Measurements from ENCODE around the gene CEACAM21.

The CEACAM21 gene

GRCh38 chr19:41575998-41576397, at the start of gene CEACAM21:
Gene CEACAM21 (plus strand): TSS chr19:41576166. CDS start chr19:41576275, 109 bp downstream.
- no peak for DNase-seq

DNA sequence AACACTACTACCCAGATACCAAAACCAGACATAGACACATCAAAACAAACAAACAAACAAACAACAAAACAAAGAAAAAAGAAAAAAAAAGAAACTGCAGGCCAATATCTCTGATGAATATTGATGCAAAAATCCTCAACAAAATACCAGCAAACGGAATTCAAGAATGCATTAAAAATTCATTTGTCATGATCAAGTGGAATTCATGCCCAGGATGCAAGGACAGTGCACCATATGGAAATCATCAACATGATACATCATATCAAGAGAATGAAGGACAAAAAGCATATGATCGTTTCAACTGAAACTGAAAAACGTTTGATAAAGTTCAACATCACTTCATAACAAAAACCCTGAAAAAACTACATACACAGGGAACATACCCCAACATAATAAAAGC, 48.9 kb upstream of the CEACAM21 start:
- DNase-seq: no peak

- DNase-seq: no peak
These were observed 47.9 kb upstream of the CEACAM21 start for GRCh38 chr19:41528106-41528505.

DNA sequence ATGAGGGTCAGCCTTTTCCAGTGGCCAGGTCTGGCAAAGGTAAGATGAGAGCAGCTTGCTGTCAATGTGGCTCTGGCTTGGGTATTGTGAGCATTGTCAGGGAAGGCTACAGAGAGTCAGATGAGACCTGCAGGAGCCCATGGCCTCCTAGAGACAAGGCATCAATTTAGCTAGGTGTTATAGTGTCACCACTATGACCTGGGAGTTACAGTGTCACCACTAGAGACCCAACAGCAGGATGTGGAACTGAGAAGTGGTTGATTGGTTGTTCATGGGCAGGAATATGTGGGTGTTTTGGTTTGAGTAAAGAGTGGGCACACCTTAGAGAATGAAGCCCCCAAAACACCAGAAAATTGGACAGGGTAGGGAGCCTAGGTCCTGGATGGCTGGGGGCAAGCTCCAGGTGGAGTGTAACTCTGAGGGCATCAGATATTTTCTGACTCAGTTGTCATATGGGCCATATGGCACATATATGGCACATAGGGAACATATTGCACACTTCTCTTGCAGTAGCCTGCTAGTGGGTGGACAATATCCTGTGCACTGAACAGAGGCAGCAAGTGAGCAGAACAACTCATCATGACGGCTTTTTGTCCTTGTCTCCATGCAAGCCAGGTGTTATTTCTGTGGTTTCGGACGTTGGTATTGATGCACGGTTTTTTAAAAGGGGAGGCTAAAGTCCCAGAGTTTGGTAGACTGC, 46.3 kb upstream of the CEACAM21 start:
- DNase-seq: no peak

GRCh38 chr19:41530184-41530534, 45.8 kb upstream of the CEACAM21 start:
- DNase-seq: no peak

DNA sequence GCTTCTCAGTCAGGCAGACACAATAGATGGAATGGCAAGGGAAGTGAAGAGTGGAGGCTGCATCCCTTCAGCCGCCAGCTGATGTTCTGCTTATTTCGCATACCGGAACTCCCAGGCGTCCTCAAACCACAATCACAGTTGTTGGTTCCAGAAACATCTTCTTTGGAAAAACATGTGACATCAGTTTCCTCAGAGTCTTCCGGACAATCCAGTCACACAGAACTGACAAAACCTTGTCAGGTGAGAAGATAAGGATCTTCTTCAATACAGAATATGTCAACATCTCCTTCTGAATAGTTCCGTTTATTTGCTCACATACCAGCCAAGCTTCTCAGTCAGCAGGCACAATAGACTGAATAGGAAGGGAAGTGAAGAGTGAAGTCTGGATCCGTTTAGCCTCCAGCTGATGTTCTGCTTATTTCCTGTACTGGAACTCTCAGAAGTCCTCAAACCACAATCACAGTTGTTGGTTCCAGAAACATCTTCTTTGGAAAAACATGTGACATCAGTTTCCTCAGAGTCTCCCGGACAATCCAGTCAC, 45.1 kb upstream of the CEACAM21 start:
- DNase-seq: no peak

DNA sequence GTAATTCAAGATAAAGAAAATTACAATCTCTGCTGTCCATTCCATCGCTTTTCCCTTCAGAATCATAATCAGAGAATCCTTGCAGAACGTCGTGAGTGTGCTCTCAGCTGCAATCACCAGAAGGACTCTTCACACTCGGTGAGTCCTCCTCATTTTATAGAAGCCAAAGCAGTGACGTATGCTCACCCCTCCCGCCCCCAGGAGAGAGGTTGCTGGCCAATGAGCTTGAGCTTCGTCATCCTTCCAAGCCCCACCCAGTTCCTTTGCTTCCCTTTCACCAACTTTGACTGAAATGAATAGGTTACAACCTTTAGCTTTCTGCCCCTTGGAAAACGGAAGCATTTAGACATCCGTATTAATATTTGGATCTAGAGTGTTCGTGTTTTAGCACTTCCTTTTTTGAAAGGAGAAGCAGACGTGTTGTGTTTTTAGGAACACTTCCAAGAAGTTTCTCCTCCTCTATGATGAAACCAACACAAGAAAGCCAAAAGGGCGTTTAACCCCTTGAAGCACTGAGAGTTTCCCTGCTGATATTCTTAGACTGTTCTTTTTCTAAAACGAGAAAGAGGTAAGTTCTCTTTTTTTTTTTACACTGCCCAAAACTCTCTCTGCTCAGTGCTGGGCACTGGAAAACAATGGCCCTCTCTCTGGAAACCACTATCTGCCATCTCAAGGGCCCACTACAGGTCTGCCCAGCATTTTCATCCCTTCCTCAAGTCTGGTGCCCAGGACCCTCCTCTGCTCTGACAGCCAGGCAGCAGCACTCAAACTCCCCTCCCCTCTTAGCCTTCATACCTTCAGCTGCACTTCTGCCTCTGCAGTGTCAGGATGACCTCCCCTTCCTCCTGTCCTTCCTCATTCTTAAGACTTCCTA, 44.3 kb upstream of the CEACAM21 start:
- DNase-seq: no peak

GRCh38 chr19:41532526-41532925, 43.4 kb upstream of the CEACAM21 start:
- no peak for DNase-seq

DNA sequence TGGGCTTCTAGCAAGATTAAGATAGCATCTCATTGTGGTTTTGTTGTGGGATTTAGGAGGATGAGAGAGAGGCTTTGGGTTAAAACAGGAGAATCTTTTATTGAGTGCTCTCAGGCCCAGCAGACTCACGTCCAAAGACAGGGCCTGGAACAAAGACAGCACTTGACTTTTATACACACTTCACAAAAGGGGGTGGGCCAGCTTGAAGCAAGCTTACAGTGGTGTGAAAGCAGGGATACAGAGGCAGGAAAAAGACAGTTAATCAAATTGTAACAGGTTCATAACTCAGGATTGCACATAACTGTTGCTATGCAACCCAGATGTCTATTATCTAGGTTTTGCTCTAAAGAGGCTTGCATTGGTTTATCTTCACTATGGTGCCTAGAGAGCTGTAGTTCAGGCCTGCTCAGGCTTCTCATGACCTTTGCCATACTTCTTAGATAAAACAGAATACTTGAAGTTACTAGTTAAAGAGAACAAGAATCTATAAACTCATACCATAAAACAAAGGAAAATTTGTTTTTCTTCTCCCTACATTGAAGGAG, 42.2 kb upstream of the CEACAM21 start:
- DNase-seq: no peak

- DNase-seq: no peak
These were observed 40.8 kb upstream of the CEACAM21 start for GRCh38 chr19:41535029-41535622.

DNA sequence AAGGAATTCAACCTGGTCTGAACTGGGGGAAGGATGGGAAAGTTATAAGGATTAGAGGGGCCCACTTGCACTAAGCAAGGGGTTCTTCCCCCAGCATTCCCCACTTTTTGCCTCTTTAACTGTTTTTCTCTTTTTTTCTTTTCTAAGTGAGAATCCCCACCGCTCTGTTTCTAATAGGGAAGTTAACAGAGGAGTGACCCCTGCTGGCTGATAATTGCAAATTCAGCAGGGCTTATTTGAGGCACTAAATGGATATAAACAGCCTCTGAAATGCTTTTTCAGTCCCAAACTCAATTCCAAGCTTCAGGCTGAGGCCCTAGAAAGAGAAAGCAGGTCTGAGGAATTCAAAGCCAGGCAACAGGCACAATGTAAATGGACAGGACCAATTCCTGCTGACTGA, 38.2 kb upstream of the CEACAM21 start:
- DNase-seq: no peak

- DNase-seq: no peak
These were observed 35.8 kb upstream of the CEACAM21 start for GRCh38 chr19:41540041-41540695.

DNA sequence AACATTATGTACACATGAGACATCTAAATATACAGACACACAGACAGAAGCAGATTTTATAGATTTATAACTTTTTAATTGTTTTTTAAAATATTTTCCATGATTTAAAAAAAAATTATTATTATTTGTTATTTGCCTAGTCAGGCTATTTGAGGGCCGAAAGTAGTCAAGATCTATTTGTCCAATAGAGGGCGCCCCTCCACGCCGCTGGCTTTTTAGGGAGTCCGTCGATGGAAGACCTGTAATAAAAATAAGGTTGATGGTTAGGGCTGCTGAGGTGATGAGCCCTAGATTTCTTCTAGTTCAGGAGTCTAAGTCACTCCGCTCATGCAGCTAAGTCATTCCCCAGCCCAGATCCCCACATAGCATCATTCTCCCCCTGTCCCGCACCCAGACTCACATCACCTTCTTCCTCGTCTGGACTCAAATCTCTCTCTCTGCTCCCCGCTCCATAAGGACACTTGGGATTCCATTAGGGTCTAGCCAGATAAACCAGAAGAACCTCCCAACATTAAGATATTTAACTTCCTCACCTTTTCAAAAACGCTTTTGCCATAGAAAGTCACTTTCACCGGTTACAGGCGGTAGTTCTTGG, 33.9 kb upstream of the CEACAM21 start:
- DNase-seq: no peak

- no peak for DNase-seq
These were observed 33.3 kb upstream of the CEACAM21 start for GRCh38 chr19:41542622-41543021.

DNA sequence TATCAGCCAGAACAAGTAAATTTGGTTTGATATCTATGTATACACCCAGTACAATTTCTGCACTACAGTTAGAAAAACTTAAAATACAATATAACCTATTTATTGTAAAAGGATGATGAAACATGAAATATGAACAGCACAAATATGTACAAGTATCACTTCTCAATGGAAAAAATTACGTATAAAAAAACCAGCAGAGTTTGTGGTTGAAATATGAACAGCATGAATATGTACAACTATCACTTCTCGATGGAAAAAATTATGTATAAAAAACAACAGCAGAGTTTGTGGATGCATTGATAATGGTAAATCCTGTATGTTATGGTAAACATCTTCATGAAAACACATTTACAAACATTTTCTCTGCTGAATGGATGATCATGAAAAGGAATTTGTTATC, 32.4 kb upstream of the CEACAM21 start:
- DNase-seq: no peak

DNA sequence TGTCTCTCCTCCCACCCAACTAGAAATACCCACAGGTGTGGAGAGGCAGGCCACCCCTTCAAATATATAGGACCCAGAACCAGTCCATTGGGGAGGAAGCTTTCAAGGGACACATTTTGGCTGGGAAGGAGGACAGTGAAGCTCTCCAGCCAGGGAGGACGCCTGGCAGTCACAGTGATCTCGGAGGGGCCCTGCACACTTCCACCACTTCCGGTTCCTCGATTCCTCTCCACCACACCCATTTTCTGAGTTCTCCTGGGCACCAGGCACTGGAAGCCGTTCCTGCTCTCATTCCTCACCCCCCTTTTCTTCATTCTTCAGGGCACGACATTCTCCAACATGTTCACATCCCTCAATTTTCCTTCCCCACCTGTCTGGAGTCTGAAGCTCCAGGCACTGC, 30.4 kb upstream of the CEACAM21 start:
- DNase-seq: no peak

GRCh38 chr19:41546386-41546789, 29.6 kb upstream of the CEACAM21 start:
- no peak for DNase-seq

- no peak for DNase-seq
These were observed 29.0 kb upstream of the CEACAM21 start for GRCh38 chr19:41546961-41547360.

DNA sequence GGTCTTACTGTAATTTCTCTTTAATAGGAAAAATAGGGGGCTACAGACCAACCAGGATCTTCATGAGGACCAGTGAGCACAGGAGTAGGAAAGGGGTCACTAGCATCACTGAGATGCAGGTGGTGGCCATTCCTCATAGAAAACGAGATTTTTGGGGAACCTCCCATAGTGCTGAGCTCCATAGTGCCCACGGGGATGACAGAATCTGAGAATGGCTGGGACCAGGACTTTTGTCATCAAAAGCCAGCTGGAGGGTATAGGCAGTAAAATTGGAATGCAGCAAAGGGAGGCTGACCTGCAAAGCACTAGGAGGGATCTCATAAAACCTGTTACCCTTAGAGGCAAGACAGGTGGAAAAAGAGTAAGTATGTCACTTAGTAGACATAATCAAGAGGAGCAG, 28.4 kb upstream of the CEACAM21 start:
- no peak for DNase-seq

GRCh38 chr19:41548047-41548446, 27.9 kb upstream of the CEACAM21 start:
- no peak for DNase-seq

DNA sequence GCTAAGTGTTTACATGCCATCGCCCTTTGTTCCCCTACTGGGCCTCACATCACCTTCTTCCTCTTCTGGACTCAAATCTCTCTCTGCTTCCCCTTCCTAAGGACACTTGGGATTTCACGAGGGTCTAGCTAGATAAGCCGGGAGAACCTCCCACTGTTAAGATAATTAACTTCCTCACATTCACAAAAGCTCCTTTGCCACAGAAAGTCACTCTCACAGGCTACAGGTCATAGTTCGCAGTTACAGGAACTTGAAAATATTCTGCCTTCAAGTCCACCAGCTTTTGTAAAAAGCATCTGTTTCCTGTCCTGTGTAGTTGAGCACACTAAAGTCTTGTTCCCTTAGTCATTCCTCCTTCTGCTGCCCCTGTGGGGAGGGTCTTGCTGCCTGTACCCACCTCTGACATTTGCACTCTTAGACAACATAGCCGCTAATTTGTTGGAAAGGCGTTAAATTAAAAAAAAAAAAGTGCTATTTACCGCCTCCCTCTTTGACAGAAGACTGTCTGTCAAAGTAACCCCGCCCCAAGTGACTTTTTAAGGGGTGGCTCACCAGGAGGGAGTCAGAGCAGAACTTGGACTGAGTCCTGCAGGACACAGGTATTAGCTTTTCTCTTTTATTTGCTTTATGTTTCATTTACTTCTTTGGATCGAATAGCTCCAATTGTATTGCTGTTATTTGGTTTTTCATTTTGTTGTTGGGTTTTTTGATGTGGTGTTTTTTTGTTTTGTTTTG, 26.8 kb upstream of the CEACAM21 start:
- no peak for DNase-seq

DNA sequence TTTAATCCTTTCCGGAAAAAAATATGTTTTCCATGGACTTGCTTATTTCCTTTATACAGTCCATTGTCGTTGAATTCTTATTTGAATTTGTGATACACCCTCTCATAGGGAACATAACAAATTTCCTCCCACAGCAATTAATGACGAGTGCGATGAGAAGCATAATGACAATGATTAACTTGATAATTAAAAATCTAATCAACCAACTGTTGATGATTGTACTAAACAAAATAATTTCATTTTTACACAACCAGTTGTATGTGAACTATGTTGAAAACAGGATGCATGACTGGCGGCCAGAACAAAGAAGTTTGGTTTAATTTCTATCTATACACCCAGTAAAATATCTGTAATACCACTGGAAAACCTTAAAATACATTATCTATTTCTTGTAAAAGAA, 26.1 kb upstream of the CEACAM21 start:
- DNase-seq: no peak

Data from SHP77 treated with DMSO at 0.1 percent for 48 hours (cell line).